GM21526 (cell line): ENCODE measurements around the gene PHLPP1.
"Not testable (repeated sequence)": the region's sequence is repeated elsewhere in the genome, so short reads cannot be mapped to it uniquely, and the experiment has no call there.

ENCODE experiments used
- ATAC-seq: cut with Tn5 transposase; IDR thresholded peaks from one replicate; pipeline ENCODE4 v1.9.1; 2021; ENCODE audit warnings: moderate library complexity; ENCODE audit not compliant: unreplicated experiment, low FRiP score

The PHLPP1 gene

DNA sequence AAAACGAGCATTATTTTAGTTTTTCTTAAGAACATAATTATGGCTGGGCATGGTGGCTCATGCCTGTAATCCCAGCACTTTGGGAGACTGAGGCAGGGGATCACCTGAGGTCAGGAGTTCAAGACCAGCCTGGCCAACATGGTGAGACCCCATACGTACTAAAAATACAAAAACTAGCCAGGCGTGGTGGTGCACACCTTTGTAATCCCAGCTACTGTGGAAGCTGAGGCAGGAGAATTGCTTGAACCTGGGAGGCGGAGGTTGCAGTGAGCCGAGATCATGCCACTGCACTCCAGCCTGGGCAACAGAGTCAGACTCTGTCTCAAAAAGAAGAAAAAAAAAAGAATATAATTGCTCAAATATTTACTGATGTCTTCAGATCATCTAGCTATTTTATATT lies 25.3 kb downstream of the PHLPP1 start:
- not testable (repeated sequence) for ATAC-seq

DNA sequence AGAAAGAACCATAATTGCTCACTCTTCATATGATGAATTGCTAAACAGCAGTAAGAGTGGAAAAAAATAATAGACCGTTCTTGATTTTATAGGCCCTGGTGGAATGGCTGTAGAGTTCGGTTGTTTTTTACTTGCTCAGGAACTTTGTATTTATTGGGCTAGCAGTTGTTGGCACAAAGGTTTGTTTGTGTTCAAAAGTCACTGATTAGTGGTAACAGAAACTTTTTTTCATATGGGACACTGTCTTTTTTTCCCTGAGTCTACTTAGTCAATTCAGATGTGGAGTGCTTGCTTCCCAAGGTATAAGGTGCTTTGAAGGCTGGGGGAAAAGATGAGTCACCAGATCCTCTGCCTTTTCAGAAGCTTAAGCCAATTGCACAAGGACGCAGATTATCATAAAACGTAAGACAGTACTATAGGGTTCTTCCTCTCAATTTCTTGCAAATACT lies 25.8 kb downstream of the PHLPP1 start:
- no peak for ATAC-seq

DNA sequence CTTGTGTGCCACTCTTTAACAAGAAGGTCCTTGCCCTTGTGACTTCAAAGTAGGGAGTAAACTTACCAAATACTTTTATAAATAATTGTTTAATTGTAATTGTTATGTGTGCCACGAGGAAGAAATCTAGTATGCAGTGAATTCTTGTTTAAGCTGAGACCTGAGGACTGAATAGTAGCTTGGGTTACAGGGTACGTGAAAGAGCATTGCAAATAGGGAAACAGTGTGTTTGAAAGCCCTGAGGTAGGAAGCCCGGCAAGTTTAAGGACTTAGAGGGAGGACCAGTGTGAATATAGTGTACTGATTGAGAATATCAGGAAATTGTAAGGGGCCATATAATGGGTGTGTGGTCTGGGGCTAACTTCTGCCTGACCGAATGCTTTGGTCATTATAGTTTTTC lies 26.2 kb downstream of the PHLPP1 start:
- no peak for ATAC-seq

DNA sequence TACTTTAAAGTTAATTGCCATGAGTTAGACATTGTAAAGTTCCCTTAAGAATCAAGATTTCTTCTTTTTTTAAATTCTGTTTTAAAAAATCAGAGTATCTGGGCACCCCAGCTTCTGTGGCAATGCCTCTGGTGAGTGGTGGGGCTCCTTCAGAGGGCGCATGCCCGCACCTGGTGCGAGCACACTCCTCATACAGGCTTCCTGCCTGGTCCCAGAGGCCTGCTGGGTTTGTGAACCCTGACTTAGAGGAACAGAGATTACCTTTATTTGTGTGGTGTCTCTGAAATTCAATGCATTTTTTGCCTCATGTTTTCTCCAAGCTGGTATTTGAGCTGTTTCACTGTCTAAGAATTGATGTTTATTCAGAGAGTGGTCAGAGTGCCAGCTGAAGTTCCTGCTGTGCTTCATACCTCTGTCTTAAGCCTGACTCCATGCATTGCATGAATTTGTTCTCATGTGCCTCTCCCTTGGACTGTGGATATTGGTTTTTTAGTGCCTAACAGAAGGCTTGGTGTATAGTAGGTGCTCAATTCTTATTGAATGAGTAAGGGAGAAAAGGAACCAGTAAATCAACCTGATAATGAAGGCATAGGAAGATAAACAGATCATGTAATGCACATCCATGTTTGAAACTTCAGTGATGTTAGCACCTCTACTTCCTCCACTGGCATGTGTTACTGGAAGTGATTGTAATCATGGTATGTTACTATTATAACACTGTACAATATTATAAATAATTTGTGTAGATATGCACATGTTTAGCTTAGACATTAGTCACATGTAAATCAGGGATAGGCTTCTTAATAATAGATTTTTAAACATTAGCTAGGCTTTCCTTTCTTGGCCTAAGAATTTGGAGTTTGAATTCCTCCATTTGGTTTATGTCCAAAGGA lies 29.0 kb downstream of the PHLPP1 start:
- no peak for ATAC-seq

- ATAC-seq = no peak
These were observed 29.9 kb downstream of the PHLPP1 start for GRCh38 chr18:62745089-62745751.

DNA sequence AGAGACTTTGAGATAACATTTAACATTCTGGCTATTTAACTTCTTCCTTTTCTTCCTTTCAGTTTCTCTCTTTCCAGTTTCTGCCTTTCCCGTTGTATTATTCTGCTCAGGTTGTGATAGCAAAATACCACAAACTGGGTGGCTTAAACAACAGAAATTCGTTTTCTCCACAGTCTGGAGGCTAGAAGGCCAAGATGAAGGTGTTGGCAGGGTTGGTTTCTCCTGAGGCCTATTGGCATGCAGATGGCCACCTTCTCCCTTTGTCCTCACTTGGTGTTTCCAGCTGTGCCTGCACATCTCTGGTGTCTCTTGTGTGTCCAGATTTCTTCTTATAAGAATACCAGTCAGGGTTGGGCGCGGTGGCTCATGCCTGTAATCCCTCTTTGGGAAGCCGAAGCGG lies 34.0 kb downstream of the PHLPP1 start:
- ATAC-seq = no peak

- no peak for ATAC-seq
These were observed 36.0 kb downstream of the PHLPP1 start for GRCh38 chr18:62751341-62751821.

- no peak for ATAC-seq
These were observed 36.6 kb downstream of the PHLPP1 start for GRCh38 chr18:62751977-62752376.

GRCh38 chr18:62754026-62754425 lies 38.7 kb downstream of the PHLPP1 start:
- no peak for ATAC-seq

- ATAC-seq = no peak
These were observed 40.1 kb downstream of the PHLPP1 start for GRCh38 chr18:62755454-62755853.

DNA sequence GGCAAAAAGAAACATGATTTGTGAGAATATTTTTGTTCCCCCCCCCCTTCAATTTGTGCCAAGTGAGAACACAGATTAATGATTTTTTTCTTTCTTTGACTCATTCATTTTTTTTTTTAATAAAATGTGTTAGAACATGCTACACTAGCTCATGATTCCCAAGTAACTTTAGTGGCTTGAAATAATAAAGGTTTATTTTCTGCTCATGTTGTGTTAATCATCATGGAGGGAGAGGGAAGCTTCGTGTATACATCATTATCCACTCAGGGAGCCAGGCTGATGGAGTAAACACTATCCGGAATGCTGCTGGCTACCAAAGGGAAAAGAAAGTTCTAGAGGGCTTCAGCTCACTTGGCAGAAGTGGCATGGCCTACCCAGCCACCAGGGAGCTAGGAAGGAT lies 40.6 kb downstream of the PHLPP1 start:
- no peak for ATAC-seq

DNA sequence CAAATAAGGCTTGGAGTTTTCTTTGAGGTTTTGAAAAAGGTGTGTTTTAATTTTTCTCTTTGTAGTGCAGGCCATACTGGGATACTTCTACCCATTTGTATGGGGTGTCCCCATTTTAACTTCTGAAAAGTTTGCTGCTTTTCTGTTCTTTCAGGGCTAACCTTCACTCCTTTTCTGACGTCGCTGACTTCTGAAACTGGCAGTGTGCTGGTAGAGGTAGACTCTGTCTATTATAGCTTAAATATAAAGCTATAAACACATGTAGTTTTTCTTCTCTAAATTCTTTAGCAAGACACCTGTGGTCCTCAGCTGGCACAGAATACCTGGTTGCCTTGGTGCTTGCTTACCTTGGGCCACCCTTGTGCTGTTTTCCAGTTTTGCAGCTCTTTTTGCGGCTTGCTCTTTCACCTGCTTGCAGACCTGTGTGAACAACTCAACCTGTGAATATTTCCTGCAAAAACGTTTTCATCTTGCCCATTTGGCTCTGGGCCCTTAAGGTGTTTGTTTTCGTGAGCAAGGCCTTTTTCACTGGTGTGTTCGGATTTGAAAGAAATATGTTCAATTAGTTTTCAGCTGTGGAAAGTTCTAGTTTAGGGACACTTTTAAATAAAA lies 42.2 kb downstream of the PHLPP1 start:
- ATAC-seq = no peak

DNA sequence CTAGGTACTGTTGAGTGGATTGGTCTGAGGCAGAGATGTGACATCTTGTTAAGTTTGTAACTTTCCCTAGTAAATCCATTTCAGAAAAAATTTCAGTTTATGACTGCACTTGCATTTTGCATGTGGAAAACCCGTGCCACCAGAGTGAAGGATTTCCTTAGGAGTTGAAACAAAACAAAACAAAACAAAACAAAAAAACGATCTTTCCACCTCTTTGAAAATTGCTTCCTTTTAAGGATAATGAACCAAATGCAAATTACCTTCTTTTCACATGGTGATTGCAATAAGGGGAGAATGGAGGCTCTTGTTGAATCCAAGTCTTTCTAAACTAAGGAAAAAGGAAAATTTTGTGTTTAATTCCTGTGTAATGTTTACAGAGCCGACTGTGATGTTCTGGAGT lies 43.2 kb downstream of the PHLPP1 start:
- ATAC-seq = no peak

GRCh38 chr18:62759704-62760402 lies 44.5 kb downstream of the PHLPP1 start:
- no peak for ATAC-seq

- ATAC-seq = no peak
These were observed 45.0 kb downstream of the PHLPP1 start for GRCh38 chr18:62760403-62760734.

DNA sequence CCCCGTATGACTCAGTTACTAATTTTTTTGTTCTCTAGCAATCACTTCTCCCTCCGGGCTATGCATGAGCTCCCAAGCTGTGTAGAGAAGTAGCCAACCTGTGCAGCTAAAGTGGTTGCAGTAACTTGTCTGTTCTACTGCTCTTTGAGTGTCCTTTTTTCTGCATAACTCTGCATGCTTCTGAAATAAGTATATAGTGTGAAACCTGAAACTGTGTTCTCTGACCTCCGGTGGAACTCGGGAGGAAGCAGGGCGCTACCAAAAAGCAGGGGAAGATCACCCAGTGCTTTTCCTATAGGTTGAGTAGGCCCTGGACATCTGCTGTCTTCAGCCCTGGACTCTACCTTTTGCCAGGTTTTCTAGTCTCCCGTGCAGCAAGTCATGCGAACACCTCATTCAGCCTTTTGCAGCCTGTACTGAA lies 47.8 kb downstream of the PHLPP1 start:
- ATAC-seq = no peak

DNA sequence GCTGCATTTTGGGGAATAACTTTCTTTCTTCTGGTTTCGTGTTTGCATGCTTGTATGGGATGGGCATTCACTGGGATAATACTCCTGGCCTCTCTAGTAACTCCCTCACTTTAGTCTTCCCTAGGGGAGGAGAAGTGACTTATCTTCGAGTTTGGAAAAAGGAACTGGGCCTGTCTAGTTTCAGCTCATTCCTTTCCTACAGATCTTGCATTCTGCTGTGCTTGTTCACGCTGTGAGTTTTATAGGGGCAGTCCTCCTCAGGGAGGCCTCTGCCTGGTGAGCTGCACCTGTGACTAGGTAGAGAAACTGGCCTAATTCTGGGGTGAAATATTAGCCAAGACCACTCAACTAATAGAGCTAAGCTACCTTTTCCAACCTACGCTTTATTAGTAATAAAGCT lies 50.9 kb downstream of the PHLPP1 start:
- ATAC-seq = no peak

DNA sequence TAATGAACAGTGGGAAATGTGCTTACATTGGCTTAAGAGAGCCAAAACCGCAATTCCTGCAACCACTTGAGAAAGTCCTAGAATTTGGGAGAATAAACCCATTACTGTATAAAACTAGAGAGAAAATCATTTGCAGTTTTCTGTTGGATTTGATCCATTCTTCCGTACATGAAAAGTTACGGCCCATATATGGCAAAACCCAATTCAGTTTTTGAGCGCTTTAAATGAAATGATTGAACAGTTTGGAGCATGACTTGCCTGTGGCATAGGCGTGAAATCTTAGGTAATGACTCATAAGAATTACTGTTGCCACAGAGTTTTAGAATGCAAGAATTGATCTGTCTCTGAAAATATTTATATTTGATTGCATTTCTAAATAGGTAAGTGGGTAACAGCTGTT lies 52.0 kb downstream of the PHLPP1 start:
- no peak for ATAC-seq

DNA sequence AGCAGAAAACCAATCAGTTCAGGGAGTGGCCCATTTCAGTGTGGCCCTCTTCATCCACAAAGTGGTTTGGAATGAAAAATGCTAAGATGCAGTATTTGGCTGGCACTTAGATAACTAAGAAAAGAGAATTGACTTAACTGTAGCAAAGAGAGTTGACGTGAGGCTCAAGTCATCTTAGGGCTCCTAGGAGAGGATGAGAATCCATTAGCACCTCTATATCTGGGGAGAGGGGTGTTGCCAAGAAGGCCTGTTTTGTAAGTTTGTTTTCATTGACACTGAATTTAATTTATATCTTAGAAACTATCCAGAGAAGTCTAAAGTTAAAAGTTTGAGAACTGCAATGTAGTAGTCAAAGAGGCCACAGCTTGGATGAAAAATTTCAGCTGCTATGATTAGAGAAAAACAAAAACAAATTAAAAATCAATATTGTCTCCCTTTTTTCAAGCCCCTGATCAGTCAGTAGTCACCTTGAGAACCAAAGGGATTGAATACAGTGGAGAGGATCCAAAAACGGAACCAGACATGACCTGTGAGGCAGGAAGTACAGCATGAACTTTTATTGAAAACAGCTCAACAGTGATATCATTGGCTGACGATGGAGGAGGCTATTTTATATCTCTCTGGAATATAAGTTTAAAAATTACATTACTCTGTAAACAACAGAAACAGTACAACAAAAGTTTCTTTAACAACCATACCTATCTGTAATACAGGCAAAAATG lies 52.7 kb downstream of the PHLPP1 start:
- ATAC-seq = no peak

DNA sequence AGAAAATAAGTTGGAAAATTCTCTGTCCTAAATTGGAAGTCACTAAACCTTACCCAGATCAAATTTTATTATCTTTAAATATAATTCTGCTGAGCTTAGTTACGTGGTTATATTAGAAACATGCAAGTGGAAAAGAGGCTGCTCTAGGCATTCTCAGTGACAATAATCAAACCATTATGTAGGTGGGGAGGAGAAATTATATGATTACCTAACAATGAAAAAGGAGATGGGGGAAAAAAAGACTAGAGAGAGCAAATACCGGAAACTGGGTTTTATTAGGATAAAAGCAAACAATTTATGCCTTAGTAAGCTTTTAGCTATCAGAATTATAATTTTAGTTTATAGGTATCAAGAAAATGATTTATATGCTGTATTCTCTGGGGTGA lies 53.2 kb downstream of the PHLPP1 start:
- ATAC-seq = no peak
